KMS-11 (cell line): Measurements from ENCODE around the gene ZP1.

Experiments used
- H2AFZ ChIP-seq: fragments of 200-600 bp; sonication (generic); 2 replicates; pipeline ENCODE4 v1.6.1; 2016; ENCODE audit warnings: antibody characterized with exemption, mixed run types, low read depth
- H3K27ac ChIP-seq: fragments of 200-600 bp; sonication (generic); 2 replicates; pipeline ENCODE4 v1.6.1; 2016; ENCODE audit warnings: mild to moderate bottlenecking, mixed run types
- H3K27me3 ChIP-seq: fragments of 200-600 bp; sonication (generic); 2 replicates; pipeline ENCODE4 v1.6.1; 2017; ENCODE audit warnings: mild to moderate bottlenecking, low read depth, mixed run types, moderate library complexity; ENCODE audit not compliant: insufficient read depth
- H3K36me3 ChIP-seq: fragments of 200-600 bp; sonication (generic); 2 replicates; pipeline ENCODE4 v1.6.1; 2017; ENCODE audit warnings: mild to moderate bottlenecking, mixed run types; ENCODE audit not compliant: insufficient read depth
- H3K4me1 ChIP-seq: fragments of 200-600 bp; sonication (generic); 2 replicates; pipeline ENCODE4 v1.6.1; 2016; ENCODE audit warnings: mild to moderate bottlenecking, low read depth, mixed run types; ENCODE audit not compliant: poor library complexity, severe bottlenecking
- H3K4me2 ChIP-seq: fragments of 200-600 bp; sonication (generic); 2 replicates; pipeline ENCODE4 v1.7.0; 2016; ENCODE audit warnings: mild to moderate bottlenecking, mixed run types
- H3K4me3 ChIP-seq: fragments of 200-600 bp; sonication (generic); IDR thresholded peaks from 2 replicates; pipeline ENCODE4 v1.6.1; 2017; ENCODE audit warnings: low read depth, low read length, mixed read lengths; ENCODE audit not compliant: insufficient read depth
- H3K79me2 ChIP-seq: fragments of 200-600 bp; sonication (generic); 2 replicates; pipeline ENCODE4 v1.6.1; 2016; ENCODE audit warnings: low read depth, mixed run types; ENCODE audit not compliant: insufficient read depth
- H3K9ac ChIP-seq: fragments of 200-600 bp; sonication (generic); 2 replicates; pipeline ENCODE4 v1.6.1; 2016; ENCODE audit warnings: mild to moderate bottlenecking, mixed run types
- H4K20me1 ChIP-seq: fragments of 200-600 bp; sonication (generic); 2 replicates; pipeline ENCODE4 v1.6.1; 2016; ENCODE audit warnings: mild to moderate bottlenecking, mixed run types; ENCODE audit not compliant: insufficient read depth
- TF ChIP-seq, protein P1 (sequence below): fragments of 200-600 bp; sonication (generic); conservative IDR thresholded peaks from 2 replicates; pipeline ENCODE4 v1.6.1; 2017; ENCODE audit warnings: low read depth, mild to moderate bottlenecking, antibody characterized with exemption, low read length, moderate library complexity, mixed read lengths

ZP1 gene

DNA sequence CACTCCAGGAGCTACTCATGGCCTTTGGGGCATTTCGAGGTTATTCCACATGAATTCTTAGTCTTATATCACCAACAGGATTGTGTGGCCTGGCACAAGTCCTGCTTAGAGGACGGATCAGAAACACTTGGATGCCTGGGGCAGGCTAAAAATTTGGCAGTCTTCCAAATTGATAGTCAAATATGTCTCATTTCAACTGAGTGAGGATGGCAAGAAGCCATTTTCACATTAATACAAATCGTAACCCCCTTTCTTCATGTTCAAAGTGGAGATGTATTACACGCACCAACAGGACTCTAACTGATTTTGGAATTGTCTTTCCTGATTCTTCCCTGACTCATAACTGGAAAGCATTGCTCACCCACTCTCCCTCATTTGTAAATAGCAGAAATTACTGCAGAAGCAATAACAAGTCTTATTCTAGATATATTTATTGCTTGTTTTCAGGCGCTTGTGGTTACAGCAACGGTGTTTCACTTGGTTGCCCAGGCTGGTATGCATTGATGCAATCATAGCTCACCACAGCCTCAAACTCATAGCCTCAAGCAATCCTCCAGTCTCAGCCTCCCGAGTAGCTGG is 35.8 kb upstream of the ZP1 start:
- H3K4me1 ChIP-seq: peaks cover 29% of the 10 kb centered on the region
- no peak overlapping the region for H3K27ac ChIP-seq
- TF ChIP-seq, protein P1, sequence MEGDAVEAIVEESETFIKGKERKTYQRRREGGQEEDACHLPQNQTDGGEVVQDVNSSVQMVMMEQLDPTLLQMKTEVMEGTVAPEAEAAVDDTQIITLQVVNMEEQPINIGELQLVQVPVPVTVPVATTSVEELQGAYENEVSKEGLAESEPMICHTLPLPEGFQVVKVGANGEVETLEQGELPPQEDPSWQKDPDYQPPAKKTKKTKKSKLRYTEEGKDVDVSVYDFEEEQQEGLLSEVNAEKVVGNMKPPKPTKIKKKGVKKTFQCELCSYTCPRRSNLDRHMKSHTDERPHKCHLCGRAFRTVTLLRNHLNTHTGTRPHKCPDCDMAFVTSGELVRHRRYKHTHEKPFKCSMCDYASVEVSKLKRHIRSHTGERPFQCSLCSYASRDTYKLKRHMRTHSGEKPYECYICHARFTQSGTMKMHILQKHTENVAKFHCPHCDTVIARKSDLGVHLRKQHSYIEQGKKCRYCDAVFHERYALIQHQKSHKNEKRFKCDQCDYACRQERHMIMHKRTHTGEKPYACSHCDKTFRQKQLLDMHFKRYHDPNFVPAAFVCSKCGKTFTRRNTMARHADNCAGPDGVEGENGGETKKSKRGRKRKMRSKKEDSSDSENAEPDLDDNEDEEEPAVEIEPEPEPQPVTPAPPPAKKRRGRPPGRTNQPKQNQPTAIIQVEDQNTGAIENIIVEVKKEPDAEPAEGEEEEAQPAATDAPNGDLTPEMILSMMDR: no peak
- H3K9ac ChIP-seq: no peak overlapping the region
- H4K20me1 ChIP-seq: no peaks in the 10 kb centered on the region
- H3K4me3 ChIP-seq: no peak overlapping the region
- no peak overlapping the region for H2AFZ ChIP-seq
- H3K4me2 ChIP-seq: no peak overlapping the region
- H3K36me3 ChIP-seq: no peaks in the 10 kb centered on the region
- H3K27me3 ChIP-seq: no peaks in the 10 kb centered on the region
- H3K79me2 ChIP-seq: no peaks in the 10 kb centered on the region

DNA sequence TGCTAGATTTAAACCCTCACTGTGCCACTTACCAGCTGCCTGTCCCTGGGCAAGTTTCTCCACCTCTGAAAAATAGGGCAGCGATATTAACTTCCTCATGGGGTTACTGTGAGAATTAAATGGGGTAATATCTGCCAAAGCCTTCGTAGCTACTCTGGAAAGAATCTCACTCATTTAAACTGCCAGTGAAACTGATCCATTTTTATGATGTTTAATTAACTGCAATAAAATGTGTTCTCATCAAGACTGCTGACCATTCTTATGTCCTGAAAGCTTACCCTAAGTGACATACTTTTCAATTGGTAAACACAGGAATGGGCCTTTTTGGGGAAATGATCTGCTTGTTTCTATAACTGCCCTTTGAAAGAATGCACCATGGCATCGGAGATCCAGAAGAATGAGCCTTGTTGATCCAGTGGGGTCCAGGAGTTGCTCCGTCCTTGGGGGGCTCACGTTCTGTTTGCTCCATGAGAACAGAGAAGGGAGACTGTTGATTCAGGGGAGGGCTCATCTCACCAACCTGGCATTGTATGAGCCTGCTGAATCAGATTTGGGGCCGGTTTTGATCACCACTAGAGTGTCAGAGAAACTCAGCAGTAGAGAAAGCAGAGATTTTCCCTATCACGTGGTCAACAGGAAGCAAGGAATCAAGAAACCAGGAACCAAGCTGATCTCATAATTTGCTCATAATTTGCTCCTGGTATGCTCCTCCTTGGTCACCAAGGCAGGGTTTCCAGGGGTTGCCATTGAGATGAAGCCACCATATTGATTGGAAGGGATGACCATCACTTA is 32.4 kb upstream of the ZP1 start:
- H3K4me1 ChIP-seq: peaks cover 62% of the 10 kb centered on the region
- H3K36me3 ChIP-seq: no peaks in the 10 kb centered on the region
- no peaks in the 10 kb centered on the region for H4K20me1 ChIP-seq
- H3K27me3 ChIP-seq: no peaks in the 10 kb centered on the region
- H3K4me2 ChIP-seq: peak overlapping the region; percentile 9; the same call in 1 of the 2 replicates
- H3K27ac ChIP-seq: no peak overlapping the region
- H3K79me2 ChIP-seq: no peaks in the 10 kb centered on the region
- H2AFZ ChIP-seq: no peak overlapping the region
- no peak overlapping the region for H3K4me3 ChIP-seq
- TF ChIP-seq, protein P1: no peak
- no peak overlapping the region for H3K9ac ChIP-seq

DNA sequence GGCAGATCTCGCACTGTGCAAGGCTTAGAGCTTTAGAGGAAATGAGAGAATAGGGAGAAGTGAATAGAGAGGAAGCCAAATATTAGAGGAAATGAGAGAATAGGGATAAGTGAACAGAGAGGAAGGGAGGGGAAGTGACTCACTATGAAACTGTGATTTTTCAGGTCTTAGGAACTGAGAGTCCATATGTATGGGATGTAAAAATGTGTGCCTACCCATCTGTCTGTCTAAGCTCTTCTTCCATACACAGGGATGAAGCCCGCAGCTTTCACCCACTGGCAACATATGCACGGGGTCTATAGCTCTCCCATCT is 31.9 kb upstream of the ZP1 start:
- TF ChIP-seq, protein P1: no peak
- Histone ChIP-seq H3K4me1 (peaks cover 68% of the 10 kb centered on the region), H3K36me3 (no peaks in the 10 kb centered on the region), H3K27ac (no peak overlapping the region), H3K4me2 (peak overlapping the region; percentile 9; the same call in 1 of the 2 replicates), H4K20me1 (no peaks in the 10 kb centered on the region), H3K79me2 (no peaks in the 10 kb centered on the region), H2AFZ (no peak overlapping the region), H3K27me3 (no peaks in the 10 kb centered on the region), H3K9ac (no peak overlapping the region), H3K4me3 (no peak overlapping the region)

DNA sequence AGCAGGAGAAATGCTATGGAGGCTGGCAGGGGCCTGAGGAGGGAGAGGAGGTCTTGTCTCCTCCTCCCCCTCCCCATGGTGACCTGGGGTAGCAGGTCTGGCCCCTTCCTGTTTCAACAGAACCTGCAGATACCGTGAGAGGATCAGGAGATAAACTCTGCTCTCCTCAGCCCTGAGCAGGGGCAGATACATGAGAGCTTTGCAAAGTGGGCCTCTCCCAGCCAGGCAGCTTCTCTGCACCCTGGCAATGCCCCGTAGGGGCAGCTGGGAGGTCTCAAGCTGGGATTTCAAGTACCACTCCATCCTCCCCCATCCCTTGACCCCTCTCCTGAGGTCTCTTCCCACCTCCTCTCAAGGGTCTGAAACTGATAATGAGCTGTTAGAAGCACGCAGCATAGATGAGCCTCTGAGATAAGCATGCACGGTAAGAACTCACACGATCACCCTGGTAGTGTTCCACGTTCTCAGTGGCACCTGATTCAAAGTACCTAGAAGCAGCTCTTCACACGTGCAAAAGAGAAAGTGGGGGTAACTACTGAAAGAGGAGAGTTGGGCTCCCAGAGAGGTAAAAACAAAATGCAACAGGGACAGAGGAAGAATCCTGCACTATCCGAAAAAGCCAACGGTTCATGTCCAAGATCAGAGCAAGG is 30.4 kb upstream of the ZP1 start:
- H3K4me1 ChIP-seq: peaks cover 69% of the 10 kb centered on the region

More for the DNA sequence above, 30.4 kb upstream of the ZP1 start:
- peak overlapping the region; percentile 74; the same call in 1 of the 2 replicates for H3K4me2 ChIP-seq
- no peaks in the 10 kb centered on the region for H3K27me3 ChIP-seq
- H3K79me2 ChIP-seq: peaks cover 9% of the 10 kb centered on the region
- TF ChIP-seq, protein P1: no peak
- no peaks in the 10 kb centered on the region for H3K36me3 ChIP-seq
- no peak overlapping the region for H3K4me3 ChIP-seq
- H3K27ac ChIP-seq: peak overlapping the region; percentile 88; the same call in 1 of the 2 replicates
- no peaks in the 10 kb centered on the region for H4K20me1 ChIP-seq
- H3K9ac ChIP-seq: no peak overlapping the region
- no peak overlapping the region for H2AFZ ChIP-seq
